Large intestine (tissue), 3 donors: ENCODE results near the gene NEMF. TPM values are rescaled to one million over a fixed set of nuclear protein-coding genes. Genes with fewer than 3 reads are reported as not detected.
"Not testable (repeated sequence)": the region's sequence is repeated elsewhere in the genome, so short reads cannot be mapped to it uniquely, and the experiment has no call there.

Source experiments
- DNase-seq, 2 donors: peaks; one replicate each; pipeline versions ENCODE4 v3.0.0 to v3.0.0-alpha.2; 2013
- H3K27ac ChIP-seq: one replicate; pipeline ENCODE4 v1.5.1; 2013; ENCODE audit warnings: low read length
- H3K27me3 ChIP-seq: 2 replicates; pipeline ENCODE4 v1.6.1; 2013; ENCODE audit warnings: low read length; ENCODE audit not compliant: control insufficient read depth, insufficient read depth
- H3K36me3 ChIP-seq: 2 replicates; pipeline ENCODE4 v1.6.1; 2013; ENCODE audit warnings: low read length; ENCODE audit not compliant: control insufficient read depth, insufficient read depth
- H3K4me1 ChIP-seq: one replicate; pipeline ENCODE4 v1.6.1; 2013; ENCODE audit warnings: low read length; ENCODE audit not compliant: control insufficient read depth, insufficient read depth
- H3K4me3 ChIP-seq: one replicate; pipeline ENCODE4 v1.5.1; 2013; ENCODE audit warnings: low read length
- H3K9me3 ChIP-seq: one replicate; pipeline ENCODE4 v1.6.1; 2013; ENCODE audit warnings: mild to moderate bottlenecking, low read depth, low read length, moderate library complexity; ENCODE audit not compliant: control insufficient read depth
- WGBS: methylation state at CpG from one replicate; pipeline ENCODE4 v1.1.5; 2013; ENCODE audit warnings: low lambda C conversion rate; ENCODE audit not compliant: insufficient coverage; 5-methylcytosine and 5-hydroxymethylcytosine counted together
- polyA plus RNA-seq: library from polyadenylated mRNA; unstranded; fragments of 120-200 nt; gene quantifications from one replicate; pipeline ENCODE4 v1.2.1, GENCODE V29; 2013

The NEMF gene
- polyA plus RNA-seq, 1 donor, result 49.6 TPM

GRCh38 chr14:49778421-49778820 lies 74.2 kb downstream of the NEMF start:
- H3K27ac ChIP-seq, result no peak overlapping the region
- no peaks in the 10 kb centered on the region for H3K4me1 ChIP-seq
- DNase-seq, result no peak
- no CpG with 5 or more reads among the region's 2 CpGs for WGBS
- no peaks in the 10 kb centered on the region for H3K9me3 ChIP-seq
- H3K27me3 ChIP-seq, result no peaks in the 10 kb centered on the region
- no peak overlapping the region for H3K4me3 ChIP-seq
- H3K36me3 ChIP-seq, result peaks cover 80% of the 10 kb centered on the region

- no peak for DNase-seq
- H3K27ac ChIP-seq, result no peak overlapping the region
- no peak overlapping the region for H3K4me3 ChIP-seq
- peaks cover 49% of the 10 kb centered on the region for H3K36me3 ChIP-seq
- no CpG with 5 or more reads among the region's 1 CpG for WGBS
- no peaks in the 10 kb centered on the region for H3K27me3 ChIP-seq
- peaks cover 12% of the 10 kb centered on the region for H3K4me1 ChIP-seq
- H3K9me3 ChIP-seq, result no peaks in the 10 kb centered on the region
Measured at GRCh38 chr14:49774106-49774505, 78.5 kb downstream of the NEMF start.

- 40% methylated on average over 1 of the region's 10 CpGs for WGBS
- peaks cover 34% of the 10 kb centered on the region for H3K36me3 ChIP-seq
- H3K27me3 ChIP-seq, DNase-seq, H3K4me3 ChIP-seq, H3K9me3 ChIP-seq: not testable (repeated sequence)
- H3K27ac ChIP-seq, result peak overlapping the region; percentile 99
- peaks cover 12% of the 10 kb centered on the region for H3K4me1 ChIP-seq
Measured at GRCh38 chr14:49771691-49772090, 80.9 kb downstream of the NEMF start.

GRCh38 chr14:49770212-49770817 lies 82.3 kb downstream of the NEMF start:
- Histone ChIP-seq H3K4me1 (peaks cover 15% of the 10 kb centered on the region), H3K36me3 (peaks cover 24% of the 10 kb centered on the region), H3K9me3 (peaks cover 2% of the 10 kb centered on the region), H3K27ac (peak overlapping the region; percentile 99), H3K27me3 (no peaks in the 10 kb centered on the region), H3K4me3 (peak overlapping the region; percentile 99)
- no CpG with 5 or more reads among the region's 4 CpGs for WGBS
- DNase-seq, result peak; percentile 84 to 95

- peaks cover 19% of the 10 kb centered on the region for H3K36me3 ChIP-seq
- peaks cover 2% of the 10 kb centered on the region for H3K9me3 ChIP-seq
- peak overlapping the region; percentile 99 for H3K27ac ChIP-seq
- no peak for DNase-seq
- 13% methylated on average over 3 of the region's 15 CpGs for WGBS
- no peaks in the 10 kb centered on the region for H3K27me3 ChIP-seq
- peaks cover 15% of the 10 kb centered on the region for H3K4me1 ChIP-seq
- peak overlapping the region; percentile 99 for H3K4me3 ChIP-seq
Measured at GRCh38 chr14:49769581-49770211, 82.9 kb downstream of the NEMF start.

GRCh38 chr14:49769171-49769570 lies 83.4 kb downstream of the NEMF start:
- no peaks in the 10 kb centered on the region for H3K27me3 ChIP-seq
- H3K36me3 ChIP-seq, result peaks cover 14% of the 10 kb centered on the region
- H3K4me3 ChIP-seq, result peak overlapping the region; percentile 99
- 10% methylated on average over 5 of the region's 6 CpGs for WGBS
- H3K4me1 ChIP-seq, result peaks cover 15% of the 10 kb centered on the region
- peak overlapping the region; percentile 99 for H3K27ac ChIP-seq
- H3K9me3 ChIP-seq, result peaks cover 2% of the 10 kb centered on the region
- no peak for DNase-seq

GRCh38 chr14:49768301-49769121 lies 84.1 kb downstream of the NEMF start:
- WGBS, result no CpG with 5 or more reads among the region's 67 CpGs
- peak; percentile 91 to 94 for DNase-seq
- Histone ChIP-seq H3K4me1 (peaks cover 15% of the 10 kb centered on the region), H3K27ac (peak overlapping the region; percentile 99), H3K36me3 (peaks cover 7% of the 10 kb centered on the region), H3K9me3 (peaks cover 2% of the 10 kb centered on the region), H3K27me3 (no peaks in the 10 kb centered on the region), H3K4me3 (peak overlapping the region; percentile 99)

- peaks cover 2% of the 10 kb centered on the region for H3K9me3 ChIP-seq
- H3K27ac ChIP-seq, result peak within 1 kb of the TSS; percentile 100
- peak within 1 kb of the TSS; percentile 99 for H3K4me3 ChIP-seq
- H3K27me3 ChIP-seq, result no peaks in the 10 kb centered on the region
- WGBS, result no CpG with 5 or more reads among the region's 86 CpGs
- H3K36me3 ChIP-seq, result peaks cover 5% of the 10 kb centered on the region
- peaks cover 15% of the 10 kb centered on the region for H3K4me1 ChIP-seq
- DNase-seq, result peak; percentile 87 to 93
Measured at GRCh38 chr14:49767571-49768300, 84.9 kb downstream of the NEMF start, which contains the start of gene KLHDC2. Gene KLHDC2 (plus strand): TSS chr14:49768153. CDS start chr14:49768469, 316 bp downstream.

GRCh38 chr14:49767270-49767570 lies 85.4 kb downstream of the NEMF start:
- Histone ChIP-seq H3K36me3 (no peaks in the 10 kb centered on the region), H3K27ac (peak overlapping the region; percentile 100), H3K4me1 (peaks cover 15% of the 10 kb centered on the region), H3K27me3 (no peaks in the 10 kb centered on the region), H3K4me3 (peak overlapping the region; percentile 65), H3K9me3 (peaks cover 2% of the 10 kb centered on the region)
- WGBS, result no CpG with 5 or more reads among the region's 9 CpGs
- no peak for DNase-seq

GRCh38 chr14:49766839-49767238 lies 85.7 kb downstream of the NEMF start:
- H3K36me3 ChIP-seq, result no peaks in the 10 kb centered on the region

More at GRCh38 chr14:49766839-49767238, 85.7 kb downstream of the NEMF start:
- DNase-seq, result peak; percentile 48 to 73
- no CpG with 5 or more reads among the region's 10 CpGs for WGBS
- Histone ChIP-seq H3K4me3 (peak overlapping the region; percentile 65), H3K9me3 (peaks cover 2% of the 10 kb centered on the region), H3K27ac (peak overlapping the region; percentile 100), H3K27me3 (no peaks in the 10 kb centered on the region), H3K4me1 (peaks cover 15% of the 10 kb centered on the region)
